ENCODE results near the gene FBXW5.

DNA sequence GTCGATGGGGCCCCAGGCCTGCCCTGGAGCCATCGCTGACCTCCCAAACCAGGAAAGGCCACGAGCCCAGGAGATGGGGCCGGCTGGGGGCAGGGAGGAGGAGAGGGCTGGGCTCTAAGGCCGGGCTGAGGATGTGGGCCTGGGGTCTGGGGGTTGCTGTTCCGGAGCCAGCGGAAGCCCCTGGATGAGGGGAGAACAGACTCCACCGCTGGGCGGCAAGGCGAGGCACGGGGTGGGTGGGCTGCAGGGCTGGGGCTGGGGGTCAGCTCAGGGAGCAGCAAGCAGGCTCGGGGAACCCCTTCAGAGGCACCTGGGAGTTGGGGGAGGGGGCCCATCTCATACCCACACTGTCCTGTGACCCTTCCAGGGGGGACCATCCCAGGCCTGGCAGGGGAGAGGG lies 19.2 kb upstream of the FBXW5 start:
- TF ChIP-seq, protein P1, sequence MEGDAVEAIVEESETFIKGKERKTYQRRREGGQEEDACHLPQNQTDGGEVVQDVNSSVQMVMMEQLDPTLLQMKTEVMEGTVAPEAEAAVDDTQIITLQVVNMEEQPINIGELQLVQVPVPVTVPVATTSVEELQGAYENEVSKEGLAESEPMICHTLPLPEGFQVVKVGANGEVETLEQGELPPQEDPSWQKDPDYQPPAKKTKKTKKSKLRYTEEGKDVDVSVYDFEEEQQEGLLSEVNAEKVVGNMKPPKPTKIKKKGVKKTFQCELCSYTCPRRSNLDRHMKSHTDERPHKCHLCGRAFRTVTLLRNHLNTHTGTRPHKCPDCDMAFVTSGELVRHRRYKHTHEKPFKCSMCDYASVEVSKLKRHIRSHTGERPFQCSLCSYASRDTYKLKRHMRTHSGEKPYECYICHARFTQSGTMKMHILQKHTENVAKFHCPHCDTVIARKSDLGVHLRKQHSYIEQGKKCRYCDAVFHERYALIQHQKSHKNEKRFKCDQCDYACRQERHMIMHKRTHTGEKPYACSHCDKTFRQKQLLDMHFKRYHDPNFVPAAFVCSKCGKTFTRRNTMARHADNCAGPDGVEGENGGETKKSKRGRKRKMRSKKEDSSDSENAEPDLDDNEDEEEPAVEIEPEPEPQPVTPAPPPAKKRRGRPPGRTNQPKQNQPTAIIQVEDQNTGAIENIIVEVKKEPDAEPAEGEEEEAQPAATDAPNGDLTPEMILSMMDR (IDR thresholded peaks at IDR 0.05), result no peak
- no peak for TF ChIP-seq TCF7L2 (IDR thresholded peaks at IDR 0.05; ENCODE audit: low read depth, low read length)
- TF ChIP-seq, protein P2, sequence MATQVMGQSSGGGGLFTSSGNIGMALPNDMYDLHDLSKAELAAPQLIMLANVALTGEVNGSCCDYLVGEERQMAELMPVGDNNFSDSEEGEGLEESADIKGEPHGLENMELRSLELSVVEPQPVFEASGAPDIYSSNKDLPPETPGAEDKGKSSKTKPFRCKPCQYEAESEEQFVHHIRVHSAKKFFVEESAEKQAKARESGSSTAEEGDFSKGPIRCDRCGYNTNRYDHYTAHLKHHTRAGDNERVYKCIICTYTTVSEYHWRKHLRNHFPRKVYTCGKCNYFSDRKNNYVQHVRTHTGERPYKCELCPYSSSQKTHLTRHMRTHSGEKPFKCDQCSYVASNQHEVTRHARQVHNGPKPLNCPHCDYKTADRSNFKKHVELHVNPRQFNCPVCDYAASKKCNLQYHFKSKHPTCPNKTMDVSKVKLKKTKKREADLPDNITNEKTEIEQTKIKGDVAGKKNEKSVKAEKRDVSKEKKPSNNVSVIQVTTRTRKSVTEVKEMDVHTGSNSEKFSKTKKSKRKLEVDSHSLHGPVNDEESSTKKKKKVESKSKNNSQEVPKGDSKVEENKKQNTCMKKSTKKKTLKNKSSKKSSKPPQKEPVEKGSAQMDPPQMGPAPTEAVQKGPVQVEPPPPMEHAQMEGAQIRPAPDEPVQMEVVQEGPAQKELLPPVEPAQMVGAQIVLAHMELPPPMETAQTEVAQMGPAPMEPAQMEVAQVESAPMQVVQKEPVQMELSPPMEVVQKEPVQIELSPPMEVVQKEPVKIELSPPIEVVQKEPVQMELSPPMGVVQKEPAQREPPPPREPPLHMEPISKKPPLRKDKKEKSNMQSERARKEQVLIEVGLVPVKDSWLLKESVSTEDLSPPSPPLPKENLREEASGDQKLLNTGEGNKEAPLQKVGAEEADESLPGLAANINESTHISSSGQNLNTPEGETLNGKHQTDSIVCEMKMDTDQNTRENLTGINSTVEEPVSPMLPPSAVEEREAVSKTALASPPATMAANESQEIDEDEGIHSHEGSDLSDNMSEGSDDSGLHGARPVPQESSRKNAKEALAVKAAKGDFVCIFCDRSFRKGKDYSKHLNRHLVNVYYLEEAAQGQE (IDR thresholded peaks at IDR 0.05; ENCODE audit: insufficient read depth in 1 of 2, low read depth in 2 of 2, low read length in 1 of 2), result no peak
- TF ChIP-seq POLR2AphosphoS5 (IDR thresholded peaks at IDR 0.05; ENCODE audit: low read depth, low read length), result no peak
